HG02798 (cell line): ENCODE results near the gene PPID.
"Not testable (repeated sequence)": the region's sequence is repeated elsewhere in the genome, so short reads cannot be mapped to it uniquely, and the experiment has no call there.

ENCODE experiments used
- ATAC-seq: cut with Tn5 transposase; IDR thresholded peaks from one replicate; pipeline ENCODE4 v1.9.1; 2021; ENCODE audit warnings: mild to moderate bottlenecking; ENCODE audit not compliant: unreplicated experiment, poor library complexity

Gene PPID

DNA sequence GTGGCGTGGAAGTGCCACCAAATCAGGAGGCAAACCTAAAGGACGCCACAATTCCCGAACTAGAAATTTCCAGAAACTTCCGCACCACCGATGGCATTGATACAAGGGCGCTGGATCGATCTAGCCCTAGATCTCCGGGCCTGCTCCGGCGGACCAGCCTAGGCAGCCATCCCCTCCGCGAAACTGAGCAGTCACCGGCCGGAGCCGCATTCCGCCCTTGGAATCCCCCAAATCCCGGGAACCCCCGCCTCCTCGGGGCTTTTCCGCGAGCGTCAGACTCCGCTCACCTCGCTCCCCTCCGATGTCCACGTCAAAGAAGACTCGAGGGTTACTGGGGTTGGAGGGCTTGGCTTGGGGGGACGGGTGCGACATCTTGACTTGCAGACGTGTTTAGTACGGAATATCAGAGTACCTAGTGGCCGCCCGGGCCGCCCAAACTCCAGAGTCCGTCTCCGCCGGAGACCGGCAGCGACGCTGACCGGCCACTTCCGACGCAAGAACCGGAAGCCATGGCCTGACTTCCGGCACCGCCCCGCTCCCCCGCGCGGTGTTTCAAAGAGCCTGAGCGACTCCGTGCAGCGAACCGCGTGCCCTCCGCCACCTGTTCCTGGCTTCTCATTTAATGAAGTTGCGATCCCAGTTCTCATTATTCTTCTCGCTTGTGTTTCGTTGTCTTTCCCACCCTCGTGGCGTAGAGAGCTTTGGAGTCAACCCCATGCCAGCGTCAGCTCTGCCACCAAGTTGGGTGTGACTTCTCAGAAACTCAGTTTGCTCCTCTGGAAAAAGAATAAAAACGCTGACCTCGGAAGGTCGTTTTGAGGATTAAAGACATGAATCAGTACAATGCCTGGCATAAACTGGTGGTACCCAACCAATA, at the start of gene PPID:
PPID (minus strand) TSS at position 480 of the 877 bp plus-strand sequence; CDS start at position 372, 108 bp downstream.
- ATAC-seq = peak; percentile 98

DNA sequence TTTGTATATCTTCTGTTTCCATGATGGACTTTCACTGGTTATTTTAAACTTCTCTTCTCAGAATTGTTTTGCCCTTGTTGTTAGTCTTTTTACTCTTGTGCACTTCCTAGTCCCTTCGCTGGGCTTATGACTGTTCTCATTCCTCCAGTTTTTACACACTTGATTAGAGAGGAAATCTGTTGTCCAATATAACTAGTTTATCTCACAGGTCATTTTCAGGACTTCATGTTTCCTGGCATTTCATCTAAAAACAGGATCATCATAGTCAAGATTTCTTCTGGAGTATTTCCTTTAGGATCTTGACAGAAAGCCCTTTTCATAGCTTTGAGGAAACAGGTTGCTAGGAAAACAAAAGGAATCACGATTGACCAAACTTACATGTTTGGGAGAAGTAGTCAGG, 48.6 kb upstream of the PPID start:
- ATAC-seq = no peak

DNA sequence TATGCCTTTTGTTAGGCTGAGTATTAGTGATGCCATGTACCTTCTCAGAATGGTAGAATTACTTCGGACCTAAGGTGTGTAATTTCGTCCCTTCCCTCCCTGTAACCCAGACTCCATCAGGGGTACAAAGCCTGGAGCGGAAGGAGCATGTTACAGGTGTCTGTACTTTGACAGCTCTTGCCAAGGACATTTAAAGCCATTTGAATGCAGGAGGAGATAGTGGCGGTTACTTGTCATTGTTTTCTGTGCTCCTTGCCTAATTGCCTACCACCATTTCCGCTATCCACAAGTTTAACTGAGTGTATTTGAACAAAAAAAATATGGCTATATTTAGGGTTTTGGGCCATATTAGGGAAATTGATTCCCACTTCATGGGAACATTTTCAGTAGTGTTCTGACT, 47.5 kb upstream of the PPID start:
- no peak for ATAC-seq

DNA sequence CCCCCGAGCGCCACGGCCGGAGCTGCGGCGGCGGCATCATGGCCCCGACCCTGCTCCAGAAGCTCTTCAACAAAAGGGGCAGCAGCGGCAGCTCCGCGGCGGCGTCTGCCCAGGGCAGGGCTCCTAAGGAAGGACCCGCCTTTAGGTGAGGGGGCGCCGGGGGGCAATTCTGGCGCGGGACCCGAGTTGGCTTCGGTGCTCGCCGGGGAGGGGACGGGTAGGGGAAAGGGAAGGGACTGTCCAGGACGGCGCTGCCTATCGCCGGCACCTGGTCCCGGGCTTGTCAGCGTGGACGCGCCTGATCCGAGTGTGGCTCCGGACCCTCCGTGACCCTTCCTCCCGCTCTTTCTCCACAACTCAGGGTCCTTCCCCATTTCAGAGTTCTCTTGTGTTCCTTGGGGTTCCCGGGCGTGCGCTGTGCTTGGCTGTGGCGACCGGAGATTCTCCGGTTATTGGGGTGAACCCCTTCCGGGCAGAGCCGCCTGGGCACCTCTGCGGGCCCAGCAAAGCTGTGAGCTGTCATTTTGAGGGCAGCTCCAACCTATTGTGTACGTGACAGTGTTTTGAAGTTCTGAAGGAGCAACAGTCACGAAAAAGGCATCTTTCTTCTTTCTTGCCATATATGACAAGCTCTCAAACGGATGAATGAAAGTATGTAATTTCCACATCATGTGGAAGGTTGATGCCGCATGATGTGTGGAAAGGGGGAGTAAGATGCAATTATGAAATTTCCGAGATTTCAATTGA, 46.2 kb upstream of the PPID start:
- peak; percentile 32 for ATAC-seq

DNA sequence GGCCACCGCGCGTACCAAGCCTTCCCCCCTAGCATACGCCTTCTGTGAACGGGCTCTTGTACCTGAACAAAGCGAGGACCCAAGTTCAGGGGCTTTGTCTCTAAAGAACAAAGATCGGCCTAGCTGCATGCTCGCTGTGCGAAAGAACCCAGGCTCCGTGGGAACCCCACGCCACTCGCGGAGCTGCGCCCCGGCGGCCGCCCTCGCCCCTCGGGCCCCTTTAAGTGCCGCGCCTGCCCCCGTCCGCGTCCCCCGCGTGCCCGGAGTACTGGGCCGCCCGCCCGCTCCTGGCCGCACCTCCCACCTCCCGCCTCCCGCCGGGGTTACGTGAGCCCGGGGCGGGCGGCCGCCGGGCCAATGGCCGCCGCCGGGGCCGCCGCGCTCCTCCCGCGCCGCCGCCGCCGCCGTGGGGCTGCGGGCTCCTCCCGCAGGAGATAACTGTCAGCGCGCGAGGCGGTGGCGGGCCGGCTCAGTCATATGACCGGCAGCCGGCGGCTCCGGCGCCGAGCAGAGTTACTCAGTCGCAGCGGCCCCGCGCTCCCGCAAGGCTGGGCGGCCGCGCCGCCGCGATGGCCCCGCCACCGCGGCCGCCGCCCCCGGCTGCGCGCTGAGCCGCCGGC, 45.5 kb upstream of the PPID start, which contains the start of gene FNIP2:
FNIP2 (plus strand) TSS at position 472 of the 620 bp plus-strand sequence. CDS start 187 bp downstream, outside the sequence.
- ATAC-seq = peak; percentile 91

DNA sequence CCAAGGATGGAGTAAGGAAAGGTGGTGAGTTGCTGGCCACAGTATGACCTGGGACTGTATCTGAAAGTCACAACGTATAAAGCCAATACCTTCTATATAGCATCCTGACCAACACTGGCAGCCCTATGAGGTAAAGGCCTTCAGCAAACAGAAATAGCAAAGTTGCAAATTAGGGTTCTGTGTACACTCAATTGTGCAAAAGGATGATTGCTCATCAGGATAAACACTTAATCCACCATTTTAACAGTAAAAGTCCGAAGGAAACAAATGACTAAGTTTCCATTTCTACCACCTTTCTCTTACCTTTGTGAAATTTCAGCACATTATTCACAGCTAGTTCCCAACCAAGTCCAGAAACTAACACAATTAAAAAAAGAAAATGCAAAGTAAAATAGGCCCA, 44.3 kb upstream of the PPID start:
- no peak for ATAC-seq

DNA sequence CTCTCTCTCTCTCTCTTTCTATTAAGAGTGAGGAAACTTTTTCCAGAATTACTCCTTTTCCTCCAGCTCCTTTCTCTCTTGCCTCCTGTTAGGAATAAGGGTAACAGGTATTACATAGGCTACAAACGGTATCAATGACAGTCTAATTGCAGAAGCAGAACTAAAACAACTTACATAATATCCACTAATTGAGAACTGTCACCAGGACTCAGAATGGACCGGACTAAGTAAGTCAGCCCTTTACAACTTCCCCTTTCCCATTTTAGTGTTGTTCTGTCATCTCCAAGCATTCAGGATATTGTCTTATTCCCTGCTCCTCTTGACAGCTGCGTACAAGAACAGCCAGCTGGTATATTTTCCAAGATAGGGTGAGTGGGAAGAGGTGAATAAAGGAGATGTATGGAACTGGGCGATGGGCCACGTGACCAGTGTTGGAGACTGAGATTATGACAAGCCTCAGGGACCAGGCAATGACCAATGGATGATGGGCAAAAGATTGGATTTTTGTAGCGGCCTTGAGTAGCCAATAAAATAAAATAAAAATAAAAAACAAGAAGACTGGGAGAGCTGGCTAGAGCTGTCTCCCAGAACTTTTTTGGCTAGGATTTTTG, 43.3 kb upstream of the PPID start:
- no peak for ATAC-seq

DNA sequence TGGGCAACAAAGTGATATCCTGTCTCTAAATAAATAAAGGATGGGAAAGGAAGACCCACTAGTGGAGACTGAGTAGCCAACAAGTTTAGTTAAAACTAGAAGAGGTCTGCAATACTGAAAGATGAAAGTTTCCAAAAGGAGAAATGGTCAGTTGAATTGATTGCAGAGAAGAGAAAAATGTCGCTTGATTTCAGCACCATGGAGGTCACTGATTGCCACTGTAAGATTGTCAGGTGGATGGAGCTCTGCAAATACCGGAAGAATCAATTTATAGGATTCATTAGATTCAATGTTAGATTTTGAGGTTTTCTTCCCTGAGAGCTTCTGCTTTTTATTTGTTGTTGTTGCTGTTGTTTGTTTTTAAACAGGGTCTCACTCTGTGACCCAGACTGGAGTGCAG, 40.3 kb upstream of the PPID start:
- ATAC-seq = no peak

DNA sequence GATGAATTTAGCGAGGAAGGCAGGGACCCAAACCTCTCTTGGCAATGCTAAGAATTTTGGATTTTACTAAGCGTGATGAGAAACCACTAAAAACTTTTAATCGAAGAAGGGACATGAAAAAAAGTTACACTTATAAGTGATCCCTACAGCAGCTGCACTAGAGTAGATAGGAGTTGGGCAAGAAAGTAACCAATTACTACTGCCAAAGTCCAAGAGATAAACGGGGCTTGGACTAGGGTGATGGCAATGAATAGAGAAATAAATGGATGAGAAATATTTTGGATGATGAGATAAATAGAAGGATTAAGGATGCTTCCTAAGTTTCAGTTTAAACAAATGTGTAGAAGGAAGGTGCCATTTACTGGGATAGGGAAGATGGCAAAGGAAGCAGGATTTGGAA, 39.4 kb upstream of the PPID start:
- no peak for ATAC-seq

DNA sequence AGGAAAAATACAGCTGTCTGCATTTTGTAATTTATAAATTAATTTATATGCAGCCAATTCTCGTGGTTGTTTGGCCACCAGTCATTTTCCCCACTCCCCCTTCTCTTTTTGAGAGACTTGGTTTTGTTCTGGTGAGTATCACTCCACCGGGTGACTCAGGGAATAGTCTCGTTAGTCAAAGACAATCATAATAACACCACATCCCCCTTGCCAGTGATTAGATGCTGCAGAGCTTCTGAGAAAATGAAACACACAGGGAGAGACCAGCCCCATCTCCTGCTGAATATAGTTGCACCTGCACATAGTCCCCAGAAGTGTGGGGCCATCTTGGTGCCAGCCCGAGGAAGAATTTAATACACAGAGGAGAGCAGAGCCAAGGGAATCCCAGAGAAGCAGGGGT, 37.7 kb upstream of the PPID start:
- no peak for ATAC-seq

DNA sequence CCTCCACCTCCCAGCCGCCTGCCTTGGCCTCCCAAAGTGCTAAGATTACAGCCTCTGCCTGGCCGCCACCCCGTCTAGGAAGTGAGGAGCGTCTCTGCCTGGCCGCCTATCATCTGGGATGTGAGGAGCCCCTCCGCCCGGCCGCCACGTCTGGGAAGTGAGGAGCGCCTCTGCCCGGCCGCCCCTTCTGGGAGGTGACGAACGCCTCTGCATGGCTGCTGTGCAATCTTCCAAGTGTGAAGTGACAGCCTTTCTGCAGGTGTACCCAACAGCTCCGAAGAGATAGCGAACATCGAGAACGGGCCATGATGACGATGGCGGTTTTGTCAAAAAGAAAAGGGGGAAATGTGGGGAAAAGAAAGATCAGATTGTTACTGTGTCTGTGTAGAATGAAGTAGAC, 36.3 kb upstream of the PPID start:
- ATAC-seq = not testable (repeated sequence)

DNA sequence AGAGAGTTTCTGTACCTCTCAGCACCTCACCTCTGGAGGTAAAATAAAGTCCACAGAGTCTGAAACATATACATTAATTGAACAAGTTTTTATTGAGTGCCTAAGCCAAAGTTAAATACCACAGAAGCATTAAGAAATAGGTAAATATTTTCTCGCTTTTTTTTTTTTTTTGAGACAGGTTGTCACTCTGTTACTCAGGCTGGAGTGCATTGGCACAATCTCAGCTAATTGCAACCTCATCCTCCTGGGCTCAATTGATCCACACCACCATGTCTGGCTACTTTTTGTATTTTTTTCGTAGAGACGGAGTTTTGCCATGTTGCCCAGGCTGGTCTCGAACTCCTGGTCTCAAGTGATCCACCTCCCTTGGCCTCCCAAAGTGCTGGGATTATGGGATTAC, 35.5 kb upstream of the PPID start:
- ATAC-seq = no peak

DNA sequence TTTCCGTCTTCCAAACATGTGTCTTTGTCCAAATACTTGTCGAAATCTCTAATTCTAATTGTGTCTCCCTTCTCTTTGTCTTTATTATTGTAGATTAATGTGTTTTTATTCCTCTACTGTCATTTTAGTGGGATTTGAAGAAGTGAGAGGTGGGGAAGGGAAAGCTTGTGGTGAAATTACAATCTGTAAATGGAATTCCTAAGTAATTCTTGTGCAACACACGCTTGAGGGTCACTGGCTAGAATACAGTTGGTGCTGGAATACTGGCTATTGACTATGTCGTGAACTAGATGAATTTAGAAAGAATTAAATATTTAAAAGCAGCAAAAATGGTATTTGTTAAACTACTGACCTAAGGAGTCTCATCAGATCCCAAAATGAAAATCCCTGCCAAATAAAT, 34.9 kb upstream of the PPID start:
- no peak for ATAC-seq

DNA sequence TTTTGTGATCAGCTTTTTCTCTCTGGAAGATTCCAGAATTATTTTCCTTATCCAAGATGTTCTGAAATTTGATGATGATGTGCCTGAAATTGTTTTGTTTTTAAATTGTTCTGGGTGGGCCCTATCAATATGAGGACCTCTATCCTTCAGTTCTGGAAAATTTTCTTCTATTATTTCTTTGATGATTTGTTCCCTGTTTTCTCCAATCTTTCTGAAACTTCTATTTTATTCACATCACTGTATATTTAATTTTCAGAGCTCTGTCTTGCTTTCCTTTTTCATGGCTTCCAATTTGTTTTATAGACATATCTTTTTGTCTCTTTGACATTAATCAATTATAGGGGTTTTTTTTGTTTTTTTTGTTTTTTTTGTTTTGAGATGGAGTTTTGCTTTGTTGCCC, 33.4 kb upstream of the PPID start:
- no peak for ATAC-seq

DNA sequence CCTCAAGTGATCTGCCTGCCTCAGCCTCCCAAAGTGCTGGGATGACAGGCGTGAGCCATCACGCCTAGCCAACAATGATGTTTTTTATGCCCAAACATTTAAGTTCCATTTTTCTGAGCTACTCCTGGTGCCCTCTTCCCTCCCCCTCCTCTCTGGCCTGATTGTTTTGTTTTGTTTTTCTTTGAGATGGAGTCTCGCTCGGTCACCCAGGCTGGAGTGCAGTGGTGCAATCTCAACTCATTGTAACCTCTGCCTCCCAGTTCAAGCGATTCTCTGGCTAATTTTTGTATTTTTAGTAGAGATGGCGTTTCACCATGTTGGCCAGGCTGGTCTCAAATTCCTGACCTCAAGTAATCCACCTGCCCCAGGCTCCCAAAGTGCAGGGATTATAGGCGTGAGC, 32.6 kb upstream of the PPID start:
- ATAC-seq = not testable (repeated sequence)

DNA sequence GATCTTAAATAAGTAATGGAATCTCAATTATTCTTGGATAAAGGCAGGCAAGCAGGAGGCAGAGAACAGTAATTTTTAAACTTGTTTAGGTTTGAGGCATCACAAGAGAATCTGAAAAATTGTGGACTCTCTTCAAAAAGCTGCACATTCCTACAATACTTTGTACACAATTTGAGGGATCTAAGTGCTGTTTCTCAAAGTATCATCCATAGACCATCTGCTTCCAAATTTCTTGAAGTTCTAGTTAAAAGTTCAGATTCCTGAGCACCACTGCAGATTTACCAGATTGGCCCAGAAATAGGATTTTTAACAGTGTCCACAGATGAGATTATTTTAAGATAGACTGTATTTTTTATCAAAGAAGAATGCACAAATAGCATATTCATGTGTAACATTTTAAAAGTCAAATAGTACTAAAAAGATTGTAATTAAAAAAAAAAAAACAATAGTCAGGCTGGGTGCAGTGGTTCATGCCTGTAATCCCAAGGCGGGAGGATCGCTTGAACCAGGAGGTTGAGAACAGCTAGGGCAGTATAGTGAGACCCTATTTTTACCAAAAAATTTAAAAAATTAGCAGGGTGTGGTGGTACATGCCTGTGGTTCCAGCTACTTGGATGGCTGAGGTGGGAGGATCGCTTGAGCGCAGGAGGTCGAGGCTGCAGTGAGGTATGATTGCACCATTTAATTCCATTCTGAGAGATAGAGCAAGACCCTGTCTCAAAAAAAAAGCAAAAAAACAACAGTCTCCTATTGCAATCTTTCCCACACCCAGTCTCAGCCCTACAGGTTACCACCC, 31.4 kb upstream of the PPID start:
- no peak for ATAC-seq

DNA sequence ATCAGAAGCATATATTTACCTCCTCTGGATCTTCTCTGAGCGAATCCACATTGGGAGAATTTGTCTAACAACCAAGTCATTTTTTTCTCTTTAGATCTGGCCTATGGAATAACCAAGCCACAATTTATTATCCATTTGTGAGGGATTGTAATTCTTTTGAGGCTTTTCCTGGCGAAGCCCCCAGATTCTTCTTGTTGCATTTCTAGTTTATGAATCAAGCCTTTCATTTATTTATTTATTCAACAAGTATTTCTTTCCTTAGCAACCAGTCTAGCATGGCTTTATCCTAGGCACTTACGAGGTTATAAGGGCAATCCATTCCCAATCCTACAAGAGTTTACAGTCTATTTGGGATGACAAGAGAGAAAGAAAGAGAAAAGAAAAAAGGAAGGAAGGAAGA, 27.2 kb upstream of the PPID start:
- ATAC-seq = no peak

DNA sequence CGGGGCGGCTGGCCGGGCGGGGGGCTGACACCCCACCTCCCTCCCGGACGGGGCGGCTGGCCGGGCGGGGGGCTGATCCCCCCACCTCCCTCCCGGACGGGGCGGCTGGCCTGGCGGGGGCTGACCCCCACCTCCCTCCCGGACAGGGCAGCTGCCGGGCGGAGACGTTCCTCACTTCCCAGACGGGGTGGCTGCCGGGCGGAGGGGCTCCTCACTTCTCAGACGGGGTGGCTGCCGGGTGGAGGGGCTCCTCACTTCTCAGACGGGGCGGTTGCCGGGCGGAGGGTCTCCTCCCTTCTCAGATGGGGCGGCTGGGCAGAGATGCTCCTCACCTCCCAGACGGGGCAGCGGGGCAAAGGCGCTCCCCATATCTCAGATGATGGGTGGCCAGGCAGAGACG, 23.3 kb upstream of the PPID start:
- not testable (repeated sequence) for ATAC-seq

DNA sequence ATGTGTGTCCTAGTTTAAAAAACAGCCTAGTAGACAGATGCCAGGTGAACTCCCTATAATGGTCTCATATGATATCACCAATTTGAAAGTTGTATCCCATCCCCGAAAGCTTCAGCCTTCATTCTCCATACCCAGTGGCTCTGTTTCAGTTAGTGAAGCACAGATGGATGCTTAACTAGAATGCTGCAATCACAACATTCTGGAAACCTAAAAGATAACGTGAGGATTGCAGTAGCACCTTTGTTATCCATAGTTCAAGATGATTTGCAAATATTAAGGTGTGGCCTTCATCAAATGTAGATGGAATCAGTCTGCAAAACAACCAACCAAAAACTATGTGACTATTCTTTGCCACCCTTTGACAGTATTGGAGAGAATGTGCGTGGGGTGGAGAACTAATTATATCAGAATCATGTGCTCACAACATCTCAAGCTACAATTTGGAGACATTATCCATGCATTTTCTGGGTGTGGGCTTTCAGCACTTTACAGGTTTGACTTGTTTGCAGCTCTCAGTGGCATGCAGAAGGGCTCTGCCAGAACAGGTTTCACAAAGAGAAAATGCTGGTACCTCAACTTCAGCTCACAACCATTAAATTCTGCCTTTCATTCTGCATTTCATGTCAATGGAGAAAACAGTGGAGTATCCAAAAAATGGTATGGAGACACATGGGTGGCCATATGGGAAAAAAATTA, 18.3 kb upstream of the PPID start:
- ATAC-seq = no peak
